ENCODE measurements around the gene TRIP10. TPM values are rescaled to one million over a fixed set of nuclear protein-coding genes. Genes with fewer than 3 reads are reported as not detected.

TRIP10 gene
- total RNA-seq, 4 donors from 2014 or later: 94.1 to 129 (median 104) TPM

GRCh38 chr19:6723738-6724137 is 15.7 kb upstream of the TRIP10 start:
- peak overlapping the region in 3 of 4 donors; percentile 64 to 67 (median 67) for H3K27ac ChIP-seq
- 38 to 69% methylated on average over 1 to 5 of the region's 5 CpGs for WGBS, 2 donors (ENCODE audit: low coverage in 1 of 2)
- H3K27me3 ChIP-seq: peaks cover 13% of the 10 kb centered on the region
- H3K4me3 ChIP-seq: no peak overlapping the region
- H3K36me3 ChIP-seq: no peaks in the 10 kb centered on the region
- TF ChIP-seq POLR2AphosphoS5 (IDR thresholded peaks at IDR 0.05) (no peak), POLR2A (IDR thresholded peaks at IDR 0.05) (no peak), EP300 (IDR thresholded peaks at IDR 0.05) (no peak)
- TF ChIP-seq, protein P1, sequence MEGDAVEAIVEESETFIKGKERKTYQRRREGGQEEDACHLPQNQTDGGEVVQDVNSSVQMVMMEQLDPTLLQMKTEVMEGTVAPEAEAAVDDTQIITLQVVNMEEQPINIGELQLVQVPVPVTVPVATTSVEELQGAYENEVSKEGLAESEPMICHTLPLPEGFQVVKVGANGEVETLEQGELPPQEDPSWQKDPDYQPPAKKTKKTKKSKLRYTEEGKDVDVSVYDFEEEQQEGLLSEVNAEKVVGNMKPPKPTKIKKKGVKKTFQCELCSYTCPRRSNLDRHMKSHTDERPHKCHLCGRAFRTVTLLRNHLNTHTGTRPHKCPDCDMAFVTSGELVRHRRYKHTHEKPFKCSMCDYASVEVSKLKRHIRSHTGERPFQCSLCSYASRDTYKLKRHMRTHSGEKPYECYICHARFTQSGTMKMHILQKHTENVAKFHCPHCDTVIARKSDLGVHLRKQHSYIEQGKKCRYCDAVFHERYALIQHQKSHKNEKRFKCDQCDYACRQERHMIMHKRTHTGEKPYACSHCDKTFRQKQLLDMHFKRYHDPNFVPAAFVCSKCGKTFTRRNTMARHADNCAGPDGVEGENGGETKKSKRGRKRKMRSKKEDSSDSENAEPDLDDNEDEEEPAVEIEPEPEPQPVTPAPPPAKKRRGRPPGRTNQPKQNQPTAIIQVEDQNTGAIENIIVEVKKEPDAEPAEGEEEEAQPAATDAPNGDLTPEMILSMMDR (IDR thresholded peaks at IDR 0.05): no peak
- H3K9me3 ChIP-seq: no peaks in the 10 kb centered on the region
- ATAC-seq: no peak
- peaks cover 0 to 23% (median 5%) of the 10 kb centered on the region in 3 donors for H3K4me1 ChIP-seq

DNA sequence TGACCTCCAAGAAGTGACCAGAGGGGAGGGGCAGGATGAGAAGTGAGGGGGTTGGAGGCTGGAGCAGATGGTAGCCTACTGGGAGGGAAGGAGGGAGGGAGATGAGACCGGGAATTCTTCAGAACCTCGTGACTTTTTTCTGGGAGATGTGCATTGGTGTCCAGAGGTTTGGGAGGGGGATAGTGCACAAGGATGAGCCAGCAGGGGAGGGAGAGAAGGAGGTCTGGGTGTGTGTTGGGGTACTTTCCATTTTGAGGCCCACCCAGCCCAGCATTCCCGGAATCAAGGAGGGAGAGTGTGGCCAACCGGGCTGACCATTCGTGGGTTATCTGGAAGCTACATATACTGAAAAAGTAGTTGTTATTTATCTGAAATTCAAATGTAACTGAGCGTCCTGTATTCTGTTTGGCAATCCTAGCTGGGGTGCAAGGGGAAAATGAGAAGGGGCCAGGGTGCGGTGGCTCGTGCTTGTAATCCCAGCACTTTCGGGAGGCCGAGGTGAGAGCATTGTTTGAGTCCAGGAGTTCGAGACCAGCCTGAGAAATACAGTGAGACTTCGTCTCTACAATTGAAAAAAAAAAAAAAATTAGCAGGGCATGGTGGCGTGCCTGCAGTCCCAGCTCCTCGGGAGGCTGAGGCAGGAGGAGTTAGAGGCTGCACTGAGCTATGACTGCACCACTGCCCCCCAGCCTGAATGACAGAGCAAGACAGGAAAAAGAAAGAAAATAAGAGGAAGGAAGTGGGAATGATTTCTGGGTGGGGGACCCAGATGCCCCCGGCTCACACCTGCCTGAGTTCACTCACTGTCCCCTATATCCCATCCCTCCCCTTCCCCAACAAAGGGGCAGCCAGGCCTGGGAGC is 14.6 kb upstream of the TRIP10 start:
- ATAC-seq: no peak
- Histone ChIP-seq H3K27me3 (peaks cover 4% of the 10 kb centered on the region), H3K9me3 (no peaks in the 10 kb centered on the region), H3K4me3 (no peak overlapping the region), H3K36me3 (peaks cover 0 to 5% of the 10 kb centered on the region in 2 donors), H3K27ac (peak overlapping the region in 3 of 4 donors; percentile 43 to 67 (median 67)), H3K4me1 (peaks cover 0 to 23% (median 5%) of the 10 kb centered on the region in 3 donors)
- TF ChIP-seq EP300 (IDR thresholded peaks at IDR 0.05) (no peak), POLR2AphosphoS5 (IDR thresholded peaks at IDR 0.05) (no peak), POLR2A (IDR thresholded peaks at IDR 0.05) (no peak)
- TF ChIP-seq, protein P1 (IDR thresholded peaks at IDR 0.05): no peak
- WGBS, 2 donors (ENCODE audit: low coverage in 1 of 2): 36 to 62% methylated on average over 6 to 12 of the region's 15 CpGs

GRCh38 chr19:6725513-6726231 is 13.8 kb upstream of the TRIP10 start:
- no peak overlapping the region for H3K4me3 ChIP-seq
- peaks cover 4% of the 10 kb centered on the region for H3K27me3 ChIP-seq
- H3K36me3 ChIP-seq: peaks cover 0 to 11% of the 10 kb centered on the region in 2 donors
- ATAC-seq: no peak
- no peaks in the 10 kb centered on the region for H3K9me3 ChIP-seq
- TF ChIP-seq, protein P1 (IDR thresholded peaks at IDR 0.05): no peak
- TF ChIP-seq EP300 (IDR thresholded peaks at IDR 0.05) (no peak), POLR2A (IDR thresholded peaks at IDR 0.05) (no peak), POLR2AphosphoS5 (IDR thresholded peaks at IDR 0.05) (no peak)
- 88 to 89% methylated on average over 14 to 15 of the region's 16 CpGs for WGBS, 2 donors (ENCODE audit: low coverage in 1 of 2)
- H3K27ac ChIP-seq: no peak overlapping the region
- H3K4me1 ChIP-seq: peaks cover 0 to 23% (median 5%) of the 10 kb centered on the region in 3 donors

DNA sequence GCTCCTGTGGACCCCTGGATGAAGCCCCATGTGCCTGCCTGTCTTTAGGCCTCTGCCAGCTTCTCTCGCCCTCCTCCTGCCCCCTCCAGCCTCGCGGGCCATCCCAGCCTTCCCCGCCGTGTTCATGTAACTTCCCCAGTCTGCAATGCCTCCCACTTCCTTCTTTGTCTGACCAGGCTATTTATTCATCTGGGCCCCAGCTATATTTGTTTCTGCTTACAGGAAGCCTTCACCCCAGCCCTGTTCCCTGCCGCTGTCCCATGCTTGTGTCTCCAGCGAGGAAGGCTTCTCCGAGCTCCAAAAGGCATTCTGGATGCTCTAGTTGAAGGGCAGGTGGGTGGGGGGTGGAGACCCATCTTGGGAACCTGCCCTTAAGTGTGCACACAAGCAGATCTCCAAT is 11.1 kb upstream of the TRIP10 start:
- TF ChIP-seq POLR2A (IDR thresholded peaks at IDR 0.05): no peak
- TF ChIP-seq, protein P1 (IDR thresholded peaks at IDR 0.05): no peak
- Histone ChIP-seq H3K9me3 (no peaks in the 10 kb centered on the region), H3K27me3 (peaks cover 4% of the 10 kb centered on the region), H3K4me1 (peaks cover 0 to 9% (median 1%) of the 10 kb centered on the region in 3 donors), H3K27ac (no peak overlapping the region), H3K36me3 (peaks cover 0 to 38% of the 10 kb centered on the region in 2 donors), H3K4me3 (no peak overlapping the region)
- WGBS, 2 donors (ENCODE audit: low coverage in 1 of 2): 16 to 38% methylated on average over 5 to 6 of the region's 8 CpGs
- no peak for ATAC-seq

All from gastroesophageal sphincter (tissue), 4 donors.